GM23338 (cell line): ENCODE data around the gene STIM1. TPM values are rescaled to one million over a fixed set of nuclear protein-coding genes. Genes with fewer than 3 reads are reported as not detected.

Experiments used
- ATAC-seq: fragments of 200-7000 bp; cut with Tn5 transposase; 3 replicates; pipeline ENCODE4 v1.9.1; 2020
- DNase-seq: peaks from one replicate; pipeline ENCODE4 v3.0.0-alpha.2; 2015; ENCODE audit warnings: low spot score
- H2AFZ ChIP-seq: fragments of 200-600 bp; sonication (generic); 2 replicates; pipeline ENCODE4 v1.8.0; 2016; ENCODE audit warnings: antibody characterized with exemption, mild to moderate bottlenecking, moderate library complexity
- H3F3A ChIP-seq: fragments of 200-600 bp; sonication (generic); replicated peaks from 2 replicates; pipeline ENCODE4 v1.8.0; 2017; ENCODE audit warnings: antibody characterized with exemption, mixed run types, low read depth
- H3K27ac ChIP-seq: fragments of 200-600 bp; sonication (generic); 2 replicates; pipeline ENCODE4 v1.6.1; 2016; ENCODE audit warnings: low read depth
- H3K27me3 ChIP-seq: fragments of 200-600 bp; sonication (generic); 2 replicates; pipeline ENCODE4 v1.8.0; 2016; ENCODE audit warnings: mild to moderate bottlenecking, mixed run types, moderate library complexity; ENCODE audit not compliant: insufficient read depth
- H3K36me3 ChIP-seq: fragments of 200-600 bp; sonication (generic); 2 replicates; pipeline ENCODE4 v1.8.0; 2016; ENCODE audit warnings: mild to moderate bottlenecking; ENCODE audit not compliant: insufficient read depth
- H3K4me1 ChIP-seq: fragments of 200-600 bp; sonication (generic); 2 replicates; pipeline ENCODE4 v1.8.0; 2016; ENCODE audit warnings: mild to moderate bottlenecking, moderate library complexity; ENCODE audit not compliant: insufficient read depth
- H3K4me2 ChIP-seq: fragments of 200-600 bp; sonication (generic); 2 replicates; pipeline ENCODE4 v1.7.1; 2017; ENCODE audit warnings: mixed run types
- H3K4me3 ChIP-seq: fragments of 200-600 bp; sonication (generic); 2 replicates; pipeline ENCODE4 v1.6.1; 2016; ENCODE audit warnings: mixed run types
- H3K79me2 ChIP-seq: fragments of 200-600 bp; sonication (generic); replicated peaks from 2 replicates; pipeline ENCODE4 v1.8.0; 2017; ENCODE audit warnings: mild to moderate bottlenecking; ENCODE audit not compliant: insufficient read depth
- H3K9me2 ChIP-seq: fragments of 200-600 bp; sonication (generic); 2 replicates; pipeline ENCODE4 v1.8.0; 2017; ENCODE audit not compliant: insufficient read depth
- H4K20me1 ChIP-seq: fragments of 200-600 bp; sonication (generic); replicated peaks from 2 replicates; pipeline ENCODE4 v1.8.0; 2017; ENCODE audit warnings: mild to moderate bottlenecking; ENCODE audit not compliant: insufficient read depth
- H3K27ac Mint-ChIP-seq: 2 replicates; pipeline ENCODE4 v1.8.0; 2020; ENCODE audit warnings: inconsistent platforms, mild to moderate bottlenecking, moderate library complexity, mixed read lengths
- H3K27me3 Mint-ChIP-seq: 3 replicates; pipeline ENCODE4 v1.8.0; 2022; ENCODE audit warnings: low read depth, mild to moderate bottlenecking, moderate library complexity, mixed read lengths, inconsistent platforms; ENCODE audit not compliant: insufficient read depth, poor library complexity
- H3K36me3 Mint-ChIP-seq: 3 replicates; pipeline ENCODE4 v1.8.0; 2021; ENCODE audit warnings: low read depth, mild to moderate bottlenecking, inconsistent platforms, moderate library complexity, mixed read lengths
- H3K4me1 Mint-ChIP-seq: 3 replicates; pipeline ENCODE4 v1.8.0; 2020; ENCODE audit warnings: mild to moderate bottlenecking, inconsistent platforms, mixed read lengths
- H3K4me3 Mint-ChIP-seq: 3 replicates; pipeline ENCODE4 v1.8.0; 2021; ENCODE audit warnings: moderate library complexity, mild to moderate bottlenecking, inconsistent platforms, mixed read lengths
- H3K9me3 Mint-ChIP-seq: 3 replicates; pipeline ENCODE4 v1.8.0; 2020; ENCODE audit warnings: moderate library complexity, mild to moderate bottlenecking, inconsistent platforms, mixed read lengths
- CREB1 ChIP-seq: fragments of 250-450 bp; sonication (Bioruptor Pico); IDR thresholded peaks from 2 replicates; pipeline ENCODE4 v1.5.0; 2020; ENCODE audit warnings: low read depth, mild to moderate bottlenecking, moderate library complexity
- CTCF ChIP-seq, 2 experiments: fragments of 200-600 bp in 1 of 2; sonication (generic) in 1 of 2; conservative IDR thresholded peaks; 2 replicates each; pipeline versions ENCODE4 v1.5.1 to v1.6.1; 2016 to 2017; ENCODE audit warnings: antibody characterized with exemption in 2 of 2, low read depth in 2 of 2, mild to moderate bottlenecking in 2 of 2, moderate library complexity in 1 of 2
- NANOG ChIP-seq: IDR thresholded peaks from 2 replicates; pipeline ENCODE4 v1.6.1; 2016; ENCODE audit warnings: antibody characterized with exemption, borderline replicate concordance
- POLR2AphosphoS5 ChIP-seq: IDR thresholded peaks from 2 replicates; pipeline ENCODE4 v1.6.1; 2016; ENCODE audit warnings: antibody characterized with exemption, low read depth
- ZNF462 ChIP-seq: fragments of 250-450 bp; sonication (Bioruptor Pico); IDR thresholded peaks from 2 replicates; pipeline ENCODE4 v1.5.0; 2020; ENCODE audit warnings: mild to moderate bottlenecking, moderate library complexity
- polyA plus RNA-seq: library from polyadenylated mRNA; unstranded; fragments of >200 nt; fragmentation: Nextera tagmentation; extraction: Ambion mirVana; gene quantifications from 2 replicates; pipeline ENCODE4 v1.2.1, GENCODE V29; 2016
- total RNA-seq: library from RNA; depleted of rRNA; stranded (reverse); fragments of >200 nt; shearing (Covaris generic); gene quantifications from 2 replicates; pipeline ENCODE4 v1.2.3, GENCODE V29; 2014

STIM1 gene
- total and polyA plus RNA-seq, 2 experiments from 2014 or later: 3.5 to 14.0 TPM

- TF ChIP-seq ZNF462 (CRISPR knock-in tag): no peak
Measured at GRCh38 chr11:3823303-3823702, 32.2 kb upstream of the STIM1 start (continued).

GRCh38 chr11:3823762-3824506 lies 31.5 kb upstream of the STIM1 start:
- Histone ChIP-seq H3K27ac (0 out of 2 replicates have a peak overlapping the region, but pooled peaks have one; percentile 72), H3K79me2 (no peaks in the 10 kb centered on the region), H3F3A (0 out of 2 replicates have a peak, but pooled peaks cover 1% of the 10 kb centered on the region), H3K9me2 (no peaks in the 10 kb centered on the region), H2AFZ (no peak overlapping the region), H3K4me3 (no peak overlapping the region), H4K20me1 (peaks cover 12% of the 10 kb centered on the region), H3K36me3 (no peaks in the 10 kb centered on the region), H3K4me2 (no peak overlapping the region), H3K27me3 (no peaks in the 10 kb centered on the region), H3K4me1 (peaks cover 31% of the 10 kb centered on the region)
- Mint-ChIP-seq H3K4me1 (peaks cover 39% of the 10 kb centered on the region), H3K36me3 (peaks cover 39% of the 10 kb centered on the region), H3K27me3 (peaks cover 21% of the 10 kb centered on the region), H3K27ac (peak overlapping the region; percentile 10; the same call in 1 of the 2 replicates), H3K4me3 (no peak overlapping the region), H3K9me3 (no peaks in the 10 kb centered on the region)
- ATAC-seq (no peak), DNase-seq (no peak)
- no peak for TF ChIP-seq CTCF (conservative IDR thresholded peaks at IDR 0.05; ENCODE audit: low read depth in 2 of 2)
- TF ChIP-seq NANOG: no peak
- TF ChIP-seq POLR2AphosphoS5: no peak
- TF ChIP-seq CREB1 (CRISPR knock-in tag): no peak
